Fibroblast of lung (primary cell): ENCODE measurements around the gene LAMA1. TPM values are rescaled to one million over a fixed set of nuclear protein-coding genes. Genes with fewer than 3 reads are reported as not detected.

Source experiments
- DNase-seq, 2 donors: peaks; one replicate each; pipeline versions ENCODE4 v3.0.0 to v3.0.0-alpha.2; 2010; ENCODE audit warnings: low read depth in 2 of 2
- H2AFZ ChIP-seq: 2 replicates; pipeline ENCODE4 v1.5.1; 2012; ENCODE audit warnings: low read length, control low read depth, inconsistent platforms
- H3K27ac ChIP-seq: 2 replicates; pipeline ENCODE4 v1.5.1; 2011; ENCODE audit warnings: low read length, control low read depth; ENCODE audit not compliant: insufficient read depth
- H3K27me3 ChIP-seq: 2 replicates; pipeline ENCODE4 v1.5.1; 2011; ENCODE audit warnings: mild to moderate bottlenecking, low read length; ENCODE audit not compliant: control insufficient read depth, insufficient read depth
- H3K36me3 ChIP-seq: 2 replicates; pipeline ENCODE4 v1.5.1; 2011; ENCODE audit warnings: low read length; ENCODE audit not compliant: control insufficient read depth, insufficient read depth
- H3K4me1 ChIP-seq: 2 replicates; pipeline ENCODE4 v1.5.1; 2011; ENCODE audit warnings: low read length; ENCODE audit not compliant: control insufficient read depth, insufficient read depth; ENCODE audit errors: extremely low read depth
- H3K4me2 ChIP-seq: 2 replicates; pipeline ENCODE4 v1.5.1; 2011; ENCODE audit warnings: low read length, control low read depth; ENCODE audit not compliant: insufficient read depth; ENCODE audit errors: extremely low read depth
- H3K4me3 ChIP-seq, 4 experiments: fragments of 200-600 bp in 1 of 4; sonication (generic) in 1 of 4; replicated peaks in 1 of 4; 2 replicates each; pipeline ENCODE4 v1.5.1; 2011 to 2016; ENCODE audit warnings: low read length in 4 of 4, low read depth in 3 of 4, mild to moderate bottlenecking in 3 of 4, control low read depth in 2 of 4, inconsistent platforms in 1 of 4, mixed read lengths in 1 of 4; ENCODE audit not compliant: insufficient read depth in 1 of 4; ENCODE audit errors: control extremely low read depth in 1 of 4
- H3K79me2 ChIP-seq: 2 replicates; pipeline ENCODE4 v1.5.1; 2012; ENCODE audit warnings: mild to moderate bottlenecking, low read length, inconsistent platforms; ENCODE audit not compliant: control insufficient read depth, insufficient read depth
- H3K9ac ChIP-seq: 2 replicates; pipeline ENCODE4 v1.5.1; 2011; ENCODE audit warnings: mild to moderate bottlenecking, low read length, control low read depth; ENCODE audit not compliant: insufficient read depth
- H3K9me3 ChIP-seq: 2 replicates; pipeline ENCODE4 v1.5.1; 2012; ENCODE audit warnings: low read depth, low read length; ENCODE audit not compliant: control insufficient read depth, insufficient read depth
- H4K20me1 ChIP-seq: 2 replicates; pipeline ENCODE4 v1.5.1; 2011; ENCODE audit warnings: low read length; ENCODE audit not compliant: control insufficient read depth, insufficient read depth; ENCODE audit errors: extremely low read depth
- CTCF ChIP-seq, 2 donors: IDR thresholded peaks in 1 of 2; conservative IDR thresholded peaks in 1 of 2; 1 replicate in 1 of 2; 2 replicates in 1 of 2; pipeline ENCODE4 v1.5.1; 2011 to 2012; ENCODE audit warnings: low read length in 2 of 2, control low read depth in 1 of 2, inconsistent platforms in 1 of 2, low read depth in 1 of 2, mild to moderate bottlenecking in 1 of 2
- EZH2 ChIP-seq: IDR thresholded peaks from 2 replicates; pipeline ENCODE4 v1.5.1; 2012; ENCODE audit warnings: low read length, control low read depth, mild to moderate bottlenecking; ENCODE audit errors: missing control alignments
- polyA plus RNA-seq, 2 donors: library from polyadenylated mRNA; depleted of rRNA in 1 of 2; stranded (reverse) in 1 of 2; unstranded in 1 of 2; fragments of >200 nt; gene quantifications; 2 replicates each; pipeline ENCODE4 v1.2.1, GENCODE V29; 2011 to 2012; ENCODE audit warnings: missing spikeins in 1 of 2
- total RNA-seq: library from RNA; depleted of rRNA; stranded (reverse); fragments of >200 nt; gene quantifications from 2 replicates; pipeline ENCODE4 v1.2.1, GENCODE V29; 2014

The LAMA1 gene
- total and polyA plus RNA-seq, 2 donors (not counting 1 experiment from before 2014, with no cell fraction given): 1.2 to 5.8 TPM

- no peak overlapping the region for H3K9ac ChIP-seq
Observed at GRCh38 chr18:6956495-6956894, 161.1 kb downstream of the LAMA1 start.

GRCh38 chr18:6955304-6955703 lies 162.3 kb downstream of the LAMA1 start:
- no peaks in the 10 kb centered on the region for H4K20me1 ChIP-seq

More at GRCh38 chr18:6956495-6956894, 161.1 kb downstream of the LAMA1 start:
- Histone ChIP-seq H3K4me1 (no peaks in the 10 kb centered on the region), H3K27ac (no peak overlapping the region), H2AFZ (no peak overlapping the region), H4K20me1 (no peaks in the 10 kb centered on the region), H3K79me2 (no peaks in the 10 kb centered on the region), H3K4me2 (no peak overlapping the region), H3K9me3 (no peaks in the 10 kb centered on the region), H3K4me3 (no peak overlapping the region), H3K27me3 (no peaks in the 10 kb centered on the region), H3K36me3 (no peaks in the 10 kb centered on the region)
- no peak for DNase-seq
- no peak for TF ChIP-seq EZH2
- no peak for TF ChIP-seq CTCF (conservative IDR thresholded peaks at IDR 0.05 in 1 of 2, IDR thresholded peaks at IDR 0.05 in 1 of 2; ENCODE audit: low read depth in 1 of 2, low read length in 2 of 2)

GRCh38 chr18:6954501-6954900 lies 163.1 kb downstream of the LAMA1 start:
- no peaks in the 10 kb centered on the region for H3K9me3 ChIP-seq
- no peaks in the 10 kb centered on the region for H3K36me3 ChIP-seq
- no peak overlapping the region for H3K27ac ChIP-seq
- no peak for DNase-seq
- no peak overlapping the region for H2AFZ ChIP-seq
- H3K4me1 ChIP-seq: no peaks in the 10 kb centered on the region
- no peaks in the 10 kb centered on the region for H3K79me2 ChIP-seq
- H3K4me3 ChIP-seq: no peak overlapping the region
- no peak overlapping the region for H3K4me2 ChIP-seq
- no peaks in the 10 kb centered on the region for H4K20me1 ChIP-seq
- TF ChIP-seq EZH2 (no peak), CTCF (conservative IDR thresholded peaks at IDR 0.05 in 1 of 2, IDR thresholded peaks at IDR 0.05 in 1 of 2; ENCODE audit: low read depth in 1 of 2, low read length in 2 of 2) (no peak)
- H3K9ac ChIP-seq: no peak overlapping the region
- H3K27me3 ChIP-seq: no peaks in the 10 kb centered on the region

More at GRCh38 chr18:6955304-6955703, 162.3 kb downstream of the LAMA1 start:
- Histone ChIP-seq H3K4me2 (no peak overlapping the region), H3K4me3 (no peak overlapping the region), H3K27ac (no peak overlapping the region), H3K79me2 (no peaks in the 10 kb centered on the region), H3K27me3 (no peaks in the 10 kb centered on the region), H3K9ac (no peak overlapping the region), H3K9me3 (no peaks in the 10 kb centered on the region), H3K4me1 (no peaks in the 10 kb centered on the region), H2AFZ (no peak overlapping the region), H3K36me3 (no peaks in the 10 kb centered on the region)
- TF ChIP-seq EZH2: no peak
- TF ChIP-seq CTCF (conservative IDR thresholded peaks at IDR 0.05 in 1 of 2, IDR thresholded peaks at IDR 0.05 in 1 of 2; ENCODE audit: low read depth in 1 of 2, low read length in 2 of 2): no peak
- no peak for DNase-seq
